Measurements from ENCODE around the gene CPE.
"Not testable (repeated sequence)": the region's sequence is repeated elsewhere in the genome, so short reads cannot be mapped to it uniquely, and the experiment has no call there.

CPE gene

GRCh38 chr4:165403637-165404036 lies 24.8 kb downstream of the CPE start:
- no peak for DNase-seq (ENCODE audit: low read depth in 3 of 3, low spot score in 1 of 3)

GRCh38 chr4:165404080-165404479 lies 25.3 kb downstream of the CPE start:
- no peak for DNase-seq (ENCODE audit: low read depth in 3 of 3, low spot score in 1 of 3)

DNA sequence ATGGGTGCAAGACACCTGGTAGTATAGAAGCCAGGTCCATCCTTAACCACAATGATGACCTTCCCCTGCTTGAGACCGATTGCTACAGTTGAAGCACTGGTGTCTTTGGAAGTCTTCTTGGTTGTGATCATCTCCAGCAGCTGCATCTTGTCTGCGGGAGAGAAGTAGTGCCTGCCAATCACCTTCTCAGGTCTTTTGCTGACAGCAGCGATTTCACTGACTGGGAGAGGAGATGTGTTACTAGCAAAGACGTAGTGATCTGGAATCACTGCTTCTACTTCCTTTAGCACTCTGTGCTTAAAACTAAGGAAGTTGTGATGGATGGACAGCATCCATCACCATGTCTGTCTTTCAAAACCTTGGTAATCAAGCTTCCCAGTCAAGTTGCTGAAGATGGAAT lies 25.9 kb downstream of the CPE start:
- DNase-seq (ENCODE audit: low read depth in 3 of 3, low spot score in 1 of 3) = no peak

- no peak for DNase-seq (ENCODE audit: low read depth in 3 of 3, low spot score in 1 of 3)
These were observed 31.4 kb downstream of the CPE start for GRCh38 chr4:165410214-165410613.

DNA sequence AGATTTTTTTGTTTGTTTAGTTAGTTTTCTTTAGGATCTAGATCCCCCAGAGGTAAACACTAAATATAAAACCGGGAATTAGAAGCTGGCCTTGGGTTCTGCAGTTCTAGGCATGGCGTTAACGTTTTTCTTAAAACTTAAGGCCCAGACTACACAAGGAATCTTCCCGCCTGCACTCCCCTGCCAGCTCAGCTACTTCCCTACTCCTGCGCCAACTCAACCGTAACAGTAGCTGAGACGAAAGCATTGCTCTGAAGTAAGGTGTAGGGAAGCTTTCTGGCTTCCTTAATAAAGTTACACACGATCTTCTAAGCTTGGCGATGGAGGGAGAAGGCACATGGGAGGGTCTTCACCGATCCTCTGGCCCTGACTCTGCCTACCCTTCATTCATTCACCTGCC lies 37.1 kb downstream of the CPE start:
- no peak for DNase-seq (ENCODE audit: low read depth in 3 of 3, low spot score in 1 of 3)

DNA sequence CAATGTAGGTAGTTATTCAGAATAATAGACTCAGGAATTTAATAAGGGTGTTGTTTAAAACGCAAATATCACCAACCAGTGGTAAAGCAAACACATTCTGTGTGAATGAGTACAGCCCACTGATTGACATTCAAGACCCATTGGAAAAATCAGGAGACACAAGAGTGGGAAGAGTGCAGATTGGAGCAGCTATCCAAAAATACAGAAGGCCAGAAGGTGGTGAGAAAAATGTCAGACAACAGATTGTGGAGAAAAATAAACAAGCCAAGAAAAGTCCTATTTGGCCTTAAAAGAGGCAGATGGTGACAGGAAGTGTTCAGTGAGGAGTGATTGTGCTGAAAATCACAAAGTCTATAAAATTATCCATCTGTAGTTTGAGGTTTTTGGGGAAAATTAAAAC lies 39.3 kb downstream of the CPE start:
- no peak for DNase-seq (ENCODE audit: low read depth in 3 of 3, low spot score in 1 of 3)

DNA sequence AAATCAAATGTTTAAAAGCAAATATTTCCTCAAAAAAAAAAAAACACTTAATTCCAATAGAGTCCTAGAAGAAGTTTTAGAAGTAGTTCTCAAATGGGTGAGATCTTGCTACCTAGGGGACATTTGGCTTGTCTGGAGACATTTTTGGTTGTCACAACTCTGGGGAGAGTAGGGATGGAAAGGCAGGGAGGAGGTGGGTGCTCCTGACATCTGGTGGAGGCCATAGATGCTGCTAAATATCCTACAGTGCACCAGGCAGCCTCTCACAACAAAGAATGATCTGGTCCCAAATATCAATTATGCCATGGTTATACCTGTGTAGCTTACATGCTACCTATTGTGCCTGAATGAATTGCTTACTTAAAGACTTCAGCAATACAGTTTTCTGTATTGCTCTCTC lies 46.8 kb downstream of the CPE start:
- no peak for DNase-seq (ENCODE audit: low read depth in 3 of 3, low spot score in 1 of 3)

- no peak for DNase-seq (ENCODE audit: low read depth in 3 of 3, low spot score in 1 of 3)
These were observed 47.5 kb downstream of the CPE start for GRCh38 chr4:165426331-165426730.

DNA sequence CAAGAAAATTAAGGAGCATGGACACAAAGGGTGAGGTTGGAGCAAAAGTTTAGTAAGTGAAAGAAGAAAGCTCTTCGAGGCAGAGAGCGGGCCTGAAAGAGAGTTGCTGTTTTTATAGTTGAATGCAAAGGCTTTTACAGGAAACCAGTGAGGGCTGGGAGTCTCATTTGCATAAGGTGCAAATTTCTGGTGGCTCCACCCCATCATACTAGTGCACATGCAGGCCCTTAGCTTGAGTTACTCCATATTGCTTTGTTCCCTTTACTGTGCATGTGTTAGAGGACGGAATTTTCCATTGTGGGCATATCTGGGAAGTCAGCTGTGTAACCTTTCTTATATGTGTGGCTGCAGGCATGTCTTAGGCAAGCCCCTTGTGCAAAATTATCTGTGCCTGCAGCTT lies 48.0 kb downstream of the CPE start:
- no peak for DNase-seq (ENCODE audit: low read depth in 3 of 3, low spot score in 1 of 3)

- no peak for DNase-seq (ENCODE audit: low read depth in 3 of 3, low spot score in 1 of 3)
These were observed 50.1 kb downstream of the CPE start for GRCh38 chr4:165428957-165429356.

GRCh38 chr4:165433529-165433928 lies 54.7 kb downstream of the CPE start:
- no peak for DNase-seq (ENCODE audit: low read depth in 3 of 3, low spot score in 1 of 3)

GRCh38 chr4:165437691-165438090 lies 58.9 kb downstream of the CPE start:
- no peak for DNase-seq (ENCODE audit: low read depth in 3 of 3, low spot score in 1 of 3)

DNA sequence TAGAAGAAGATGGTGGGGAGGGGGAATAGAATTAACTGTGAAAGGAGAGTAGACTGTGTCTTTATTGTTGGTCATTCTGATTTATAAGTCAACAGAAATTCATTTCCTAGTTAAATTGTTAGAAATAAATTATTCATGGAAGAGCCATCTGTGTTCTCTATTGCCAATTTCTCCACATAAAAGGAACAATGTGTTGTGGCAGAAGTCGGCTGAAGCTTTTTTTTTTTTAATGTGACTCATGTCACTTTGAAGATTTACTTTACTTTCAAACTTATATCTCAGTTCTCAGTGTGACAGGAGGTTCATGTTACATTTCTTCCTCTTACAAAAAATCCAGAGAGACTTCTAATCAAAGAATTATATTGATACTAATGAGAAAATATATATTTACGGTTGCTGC lies 60.5 kb downstream of the CPE start:
- no peak for DNase-seq (ENCODE audit: low read depth in 3 of 3, low spot score in 1 of 3)

DNA sequence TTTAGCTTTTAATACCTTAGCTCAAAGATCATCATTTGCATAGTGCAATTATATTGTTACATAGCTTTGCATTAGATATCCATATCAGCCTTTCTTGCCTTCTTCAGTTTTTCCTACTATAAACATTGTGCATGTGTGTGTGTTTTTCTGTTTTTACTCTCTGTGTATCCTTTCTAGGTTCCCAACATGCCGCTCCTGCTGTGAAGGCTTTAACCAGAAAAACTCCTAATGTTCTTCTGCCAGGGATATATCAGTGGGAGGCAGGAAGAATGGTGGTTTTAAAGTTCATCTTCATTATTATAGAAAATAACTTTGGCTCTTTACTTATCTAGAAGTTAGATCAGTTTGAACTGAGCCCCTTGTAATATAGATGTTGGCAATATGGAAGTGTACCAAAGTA lies 61.2 kb downstream of the CPE start:
- DNase-seq (ENCODE audit: low read depth in 3 of 3, low spot score in 1 of 3) = no peak

DNA sequence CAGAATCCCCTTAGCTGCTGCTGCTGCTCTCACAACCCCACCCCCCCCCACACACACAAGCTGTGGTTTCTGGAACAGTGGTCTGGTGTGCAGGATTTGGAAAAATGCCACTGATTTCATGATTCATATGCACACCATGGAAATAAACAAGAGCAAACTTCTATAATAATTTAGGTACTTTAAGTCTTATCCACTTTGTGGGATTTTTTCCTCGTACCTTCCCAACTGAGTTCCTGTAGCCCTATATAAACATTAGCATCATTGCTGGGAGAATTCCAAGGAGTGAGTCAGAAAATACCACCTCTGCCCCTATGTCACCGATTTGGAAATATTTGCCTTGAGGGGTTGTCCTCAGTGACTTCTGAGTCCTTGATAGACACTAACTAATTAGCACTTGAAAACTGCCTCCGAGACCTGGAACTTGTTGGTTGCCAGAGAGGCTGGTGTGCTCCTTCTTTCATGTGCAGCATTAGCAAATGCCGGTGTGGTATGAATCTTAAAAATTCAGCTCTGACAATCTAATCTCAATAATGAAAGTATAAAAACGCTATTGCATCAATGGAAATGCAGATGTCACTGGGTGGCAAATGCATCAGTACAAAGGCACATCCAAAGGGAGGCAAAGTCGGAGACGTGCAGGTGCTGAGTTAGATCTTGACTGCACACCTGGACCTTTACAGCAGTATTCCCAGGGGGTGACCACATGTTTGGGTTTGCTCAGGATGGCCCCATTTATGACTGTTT lies 61.8 kb downstream of the CPE start:
- no peak for DNase-seq (ENCODE audit: low read depth in 3 of 3, low spot score in 1 of 3)

DNA sequence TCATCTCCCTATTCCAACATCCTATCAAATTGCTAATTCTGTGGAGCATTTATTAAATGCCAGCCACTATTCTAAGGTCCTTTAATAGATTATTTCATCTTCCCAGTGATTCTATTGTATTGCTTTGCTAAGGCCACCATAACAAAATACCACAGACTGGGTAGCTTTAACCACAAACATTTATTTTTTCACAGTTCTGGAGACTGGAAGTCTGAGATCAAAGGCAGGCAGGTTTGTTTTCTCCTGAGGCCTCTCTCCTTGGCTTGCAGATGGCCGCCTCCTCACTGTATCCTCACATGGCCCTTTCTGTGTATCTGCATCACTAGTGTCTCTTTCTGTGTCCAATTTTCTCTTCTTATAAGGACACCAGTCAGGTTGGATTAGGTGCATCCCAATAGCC lies 64.5 kb downstream of the CPE start:
- no peak for DNase-seq (ENCODE audit: low read depth in 3 of 3, low spot score in 1 of 3)

DNA sequence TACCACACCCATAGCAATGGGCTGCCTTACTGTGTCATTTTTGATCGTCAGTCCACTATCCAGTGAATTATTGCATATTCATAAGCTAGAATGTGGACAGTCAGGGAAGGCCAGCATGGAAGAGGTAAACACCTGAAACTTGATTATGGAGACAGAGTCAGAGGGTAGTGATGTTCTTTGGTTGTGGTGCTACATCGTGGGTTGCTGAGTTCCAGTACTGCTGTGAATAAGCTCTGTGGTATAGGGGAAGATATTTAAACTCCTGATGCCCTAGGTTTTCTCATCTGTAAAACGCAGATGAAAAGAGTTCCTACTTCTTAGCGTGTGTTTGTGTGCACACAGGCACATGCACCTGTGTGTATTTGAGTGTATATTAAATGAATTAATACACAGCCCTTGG lies 69.9 kb downstream of the CPE start:
- DNase-seq (ENCODE audit: low read depth in 3 of 3, low spot score in 1 of 3) = no peak

DNA sequence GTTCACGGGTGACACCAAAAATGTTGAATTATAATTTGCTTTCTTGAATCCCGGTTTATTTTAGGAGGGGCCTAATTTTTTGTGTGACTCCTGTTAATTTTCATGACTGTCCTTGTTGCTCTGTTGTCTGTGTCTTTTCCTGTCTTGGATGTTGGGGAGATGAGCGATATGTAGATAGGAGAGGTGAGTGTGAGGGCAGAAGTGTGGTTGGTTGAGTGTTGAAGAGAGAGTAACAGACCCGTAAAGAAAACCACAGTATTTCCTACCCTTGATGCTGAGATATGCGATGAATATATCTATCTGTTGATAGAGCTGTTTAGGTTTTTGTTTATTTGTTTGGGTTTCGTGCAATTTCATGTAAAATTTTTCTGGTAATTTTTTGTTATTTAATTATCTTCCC lies 70.5 kb downstream of the CPE start:
- no peak for DNase-seq (ENCODE audit: low read depth in 3 of 3, low spot score in 1 of 3)

GRCh38 chr4:165450871-165451270 lies 72.1 kb downstream of the CPE start:
- no peak for DNase-seq (ENCODE audit: low read depth in 3 of 3, low spot score in 1 of 3)

GRCh38 chr4:165453140-165453539 lies 74.3 kb downstream of the CPE start:
- not testable (repeated sequence) for DNase-seq (ENCODE audit: low read depth in 3 of 3, low spot score in 1 of 3)

DNA sequence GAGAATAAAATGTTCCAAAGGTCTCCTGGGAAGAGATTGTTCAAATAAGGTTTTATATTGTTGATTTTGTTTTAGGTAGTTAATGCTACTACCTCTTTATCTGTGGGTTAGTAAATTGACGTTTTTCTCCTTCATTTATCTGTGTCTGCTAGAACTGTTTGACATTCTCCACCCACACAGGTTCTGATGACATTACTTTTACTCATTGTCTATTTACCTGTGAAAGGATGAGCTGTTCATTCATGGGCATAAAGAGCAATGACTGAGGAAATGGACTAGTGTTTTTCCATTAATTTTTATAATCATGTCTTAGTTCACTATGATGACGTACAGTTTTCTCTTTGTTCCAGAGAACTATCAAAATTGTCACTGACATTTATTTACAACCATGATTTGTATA lies 75.6 kb downstream of the CPE start:
- no peak for DNase-seq (ENCODE audit: low read depth in 3 of 3, low spot score in 1 of 3)

DNA sequence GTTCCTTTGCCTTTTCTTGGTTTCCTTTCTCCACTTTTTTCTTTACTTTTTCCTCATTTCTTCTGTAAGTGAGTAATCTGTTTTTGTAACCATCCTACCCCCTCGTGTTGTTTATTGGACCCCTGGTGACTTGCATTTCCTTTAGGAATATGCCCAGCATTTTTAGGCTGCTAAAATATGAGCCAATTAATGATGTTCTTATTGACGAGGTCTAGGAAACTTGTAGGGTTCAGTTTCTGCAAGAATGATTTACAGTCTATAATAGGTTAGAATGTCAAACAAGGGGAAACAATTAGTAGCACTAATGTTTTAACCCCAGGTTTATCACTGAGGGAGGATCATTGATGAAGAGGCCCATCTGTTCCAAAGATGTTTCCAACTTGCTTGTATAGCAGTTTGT lies 79.0 kb downstream of the CPE start:
- DNase-seq (ENCODE audit: low read depth in 3 of 3, low spot score in 1 of 3) = no peak

DNA sequence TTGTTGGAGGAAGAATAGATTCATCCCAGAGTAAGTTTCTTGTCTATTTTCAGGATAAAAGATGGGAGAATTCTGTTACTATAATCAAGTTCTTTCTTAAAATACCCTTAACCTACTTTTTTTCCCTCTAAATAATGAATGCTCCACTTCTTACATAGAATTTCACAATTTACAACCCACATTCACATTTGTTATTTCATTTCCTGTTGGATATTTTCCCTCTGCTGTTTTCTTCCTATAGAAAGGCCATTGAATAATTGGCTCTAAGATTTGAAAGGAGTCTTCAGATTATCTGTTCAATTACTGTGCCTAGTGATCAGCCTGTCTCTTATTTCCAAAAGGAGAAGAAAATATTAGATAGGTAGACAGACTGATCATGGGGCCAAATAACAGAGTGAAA lies 79.7 kb downstream of the CPE start:
- DNase-seq (ENCODE audit: low read depth in 3 of 3, low spot score in 1 of 3) = no peak
